DMS153 (cell line): ENCODE results near the gene SMARCC2.
A peak's percentile ranks its signal among the peaks of the same experiment; 100 is the strongest.
"Not testable (repeated sequence)": the region's sequence is repeated elsewhere in the genome, so short reads cannot be mapped to it uniquely, and the experiment has no call there.

Experiments used
- DNase-seq: peaks from one replicate; lab custom pipeline; 2025; lab: John Stamatoyannopoulos, UW

Gene SMARCC2

DNA sequence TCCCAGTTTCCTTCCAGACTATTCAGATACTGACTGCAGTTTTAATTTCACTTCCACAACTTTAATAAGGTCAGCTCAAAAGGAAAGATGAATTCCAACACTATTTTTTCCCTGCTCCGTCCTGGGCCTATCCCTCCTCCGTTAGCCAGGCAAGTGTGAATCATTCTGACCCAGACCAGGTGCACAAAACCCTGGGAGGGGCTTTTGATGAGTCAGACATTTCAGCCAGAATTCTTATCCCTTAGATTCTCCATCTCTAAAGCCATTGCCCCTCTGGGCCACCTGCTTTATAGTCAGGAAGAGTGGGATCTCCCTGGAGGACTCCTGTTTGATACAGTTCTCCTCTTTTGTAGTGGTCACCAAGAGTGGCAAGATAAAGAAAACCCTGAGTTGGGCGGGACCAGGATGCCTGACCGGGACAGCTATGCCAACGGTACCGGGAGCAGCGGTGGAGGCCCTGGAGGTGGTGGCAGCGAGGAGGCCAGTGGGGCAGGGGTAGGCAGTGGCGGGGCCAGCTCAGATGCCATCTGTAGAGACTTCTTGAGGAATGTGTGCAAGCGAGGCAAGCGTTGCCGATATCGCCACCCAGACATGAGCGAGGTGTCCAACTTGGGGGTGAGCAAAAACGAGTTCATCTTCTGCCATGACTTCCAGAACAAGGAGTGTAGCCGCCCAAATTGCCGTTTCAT lies 69.0 kb downstream of the SMARCC2 start:
- no peak for DNase-seq

GRCh38 chr12:56119361-56119796 lies 69.9 kb downstream of the SMARCC2 start:
- peak; percentile 80 for DNase-seq

DNA sequence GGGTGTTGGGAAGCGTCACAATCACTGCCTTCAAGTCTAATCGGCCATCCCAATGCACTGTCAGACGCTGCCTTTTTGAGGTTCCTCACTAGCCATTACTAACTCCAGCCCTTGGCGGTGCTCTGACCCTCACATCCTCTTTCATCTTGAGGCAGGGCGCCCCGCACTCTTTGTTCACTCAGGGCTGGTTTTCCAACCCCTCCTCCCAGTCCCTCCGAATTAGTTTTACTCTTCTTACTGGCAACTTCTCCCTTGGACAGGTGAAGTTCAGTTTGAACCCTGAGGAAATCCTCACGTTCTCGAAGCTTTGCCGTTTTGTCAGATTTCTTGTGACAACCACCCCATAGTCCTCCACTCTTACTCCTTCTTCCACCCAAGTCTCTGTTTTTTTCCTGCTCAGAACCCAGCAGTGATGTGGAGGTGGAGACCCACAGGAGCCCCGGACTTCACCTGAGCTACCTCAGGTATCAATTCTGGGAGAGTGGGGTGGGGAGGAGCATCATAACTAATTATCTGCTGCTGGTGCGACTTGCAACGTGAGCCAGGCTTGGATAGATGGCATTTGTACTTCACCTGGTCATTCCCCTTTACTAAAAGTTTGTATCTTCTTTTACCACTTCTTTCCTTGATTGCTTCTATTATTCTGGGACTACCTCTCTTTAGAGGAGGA lies 70.5 kb downstream of the SMARCC2 start:
- DNase-seq = no peak

DNA sequence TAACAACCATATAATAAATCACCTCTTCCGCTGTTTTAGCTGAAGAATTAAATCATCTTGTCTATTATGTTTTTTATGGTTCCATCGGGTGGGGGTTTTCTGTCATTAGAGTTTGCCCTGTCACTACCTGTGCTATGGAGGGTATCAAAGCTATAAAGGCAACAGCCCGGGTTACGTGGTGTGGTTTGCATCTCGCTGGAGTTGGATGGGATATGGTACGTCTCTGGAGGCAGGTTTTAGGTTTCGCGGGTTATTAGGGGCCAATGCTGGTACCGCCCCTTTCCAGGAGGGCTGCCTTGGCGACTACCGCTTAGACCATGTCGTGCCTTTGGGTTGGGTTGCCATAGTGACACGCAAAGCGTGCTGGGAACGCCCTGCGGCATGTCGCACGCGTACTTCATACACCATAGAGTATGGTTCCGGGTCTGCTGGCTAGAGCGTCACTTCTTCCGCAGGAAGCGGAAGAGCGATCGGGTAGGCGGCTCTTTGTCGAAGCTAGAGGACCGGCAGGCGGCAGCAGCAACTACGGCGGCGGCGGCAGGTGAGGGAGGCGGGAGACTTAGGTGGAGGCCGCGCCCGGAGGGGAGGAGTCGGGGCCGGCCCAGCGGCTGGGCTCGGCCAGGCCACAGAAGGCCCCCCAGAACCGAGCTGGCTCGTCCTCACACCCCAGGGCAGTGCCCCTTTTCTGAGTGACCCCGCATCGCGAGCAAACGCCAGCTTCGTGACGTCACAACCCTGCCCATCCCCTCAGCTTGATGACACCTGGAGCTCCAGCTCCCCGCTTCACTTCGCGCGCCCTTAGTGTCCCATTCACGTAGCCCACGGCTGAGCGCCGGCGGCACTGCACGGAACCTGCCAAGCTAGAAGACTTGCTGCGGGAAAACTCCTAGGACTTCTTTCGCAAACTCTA lies 71.2 kb downstream of the SMARCC2 start, which contains the start of gene ZC3H10:
ZC3H10 (plus strand) TSS at position 489 of the 910 bp plus-strand sequence. CDS start 2,297 bp downstream, outside the sequence.
- peak; percentile 99 for DNase-seq

DNA sequence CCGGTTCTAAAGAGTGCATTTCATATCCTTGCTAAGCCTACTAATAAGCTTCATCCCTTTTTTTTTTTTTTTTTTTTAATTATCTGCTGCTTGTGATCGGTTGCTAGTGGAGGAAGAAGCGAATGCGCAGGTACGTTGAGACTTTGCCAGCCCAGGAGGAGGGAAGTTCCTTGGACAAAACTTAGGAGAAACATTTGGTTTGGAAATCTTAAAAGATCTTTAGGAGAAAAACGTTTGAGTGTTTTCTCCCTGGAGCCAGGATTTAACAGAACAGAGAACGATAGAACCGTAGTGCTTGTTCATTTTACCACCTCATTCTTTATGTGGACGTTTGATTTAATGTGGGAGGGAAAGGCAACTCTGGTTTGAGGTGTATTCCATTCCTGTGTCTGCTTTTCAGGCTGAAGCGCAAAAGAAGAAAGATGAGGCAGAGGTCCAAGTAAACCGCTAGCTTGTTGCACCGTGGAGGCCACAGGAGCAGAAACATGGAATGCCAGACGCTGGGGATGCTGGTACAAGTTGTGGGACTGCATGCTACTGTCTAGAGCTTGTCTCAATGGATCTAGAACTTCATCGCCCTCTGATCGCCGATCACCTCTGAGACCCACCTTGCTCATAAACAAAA lies 72.1 kb downstream of the SMARCC2 start:
- DNase-seq = not testable (repeated sequence)

DNA sequence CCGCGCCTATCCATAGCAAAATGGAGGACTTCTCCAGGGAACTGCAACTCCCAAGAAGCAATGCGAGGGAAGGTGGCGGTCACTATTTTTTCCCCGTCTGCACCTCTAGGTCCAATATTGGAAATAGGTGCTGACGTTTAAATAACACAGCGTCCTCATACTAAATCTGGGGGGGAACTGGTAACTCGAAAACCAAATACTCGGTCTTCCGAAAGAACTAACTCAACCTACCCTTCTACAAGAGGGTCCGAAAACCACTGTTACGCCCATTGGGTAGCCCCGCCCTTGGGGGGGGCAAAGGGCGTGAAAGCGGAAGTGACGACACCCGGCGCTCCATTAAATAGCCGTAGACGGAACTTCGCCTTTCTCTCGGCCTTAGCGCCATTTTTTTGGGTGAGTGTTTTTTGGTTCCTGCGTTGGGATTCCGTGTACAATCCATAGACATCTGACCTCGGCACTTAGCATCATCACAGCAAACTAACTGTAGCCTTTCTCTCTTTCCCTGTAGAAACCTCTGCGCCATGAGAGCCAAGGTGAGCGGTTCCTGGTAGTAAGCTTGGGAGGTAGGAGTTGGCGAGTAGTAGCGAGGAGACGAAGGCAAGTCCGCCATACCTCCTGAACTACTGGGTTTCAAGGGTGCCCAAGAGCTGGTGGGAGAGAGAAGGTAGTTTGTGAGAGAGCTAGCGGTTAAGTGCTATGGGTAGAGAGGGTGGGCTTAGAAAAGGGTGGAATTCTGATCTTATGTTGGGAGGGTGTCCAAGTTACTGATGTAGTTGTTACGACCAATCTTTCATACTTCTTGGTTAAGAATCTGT lies 72.8 kb downstream of the SMARCC2 start, which contains the start of gene RPL41:
RPL41 (plus strand) TSS at position 367 of the 815 bp plus-strand sequence.
- DNase-seq = peak; percentile 90

GRCh38 chr12:56115329-56115728 lies 74.0 kb downstream of the SMARCC2 start:
- no peak for DNase-seq

DNA sequence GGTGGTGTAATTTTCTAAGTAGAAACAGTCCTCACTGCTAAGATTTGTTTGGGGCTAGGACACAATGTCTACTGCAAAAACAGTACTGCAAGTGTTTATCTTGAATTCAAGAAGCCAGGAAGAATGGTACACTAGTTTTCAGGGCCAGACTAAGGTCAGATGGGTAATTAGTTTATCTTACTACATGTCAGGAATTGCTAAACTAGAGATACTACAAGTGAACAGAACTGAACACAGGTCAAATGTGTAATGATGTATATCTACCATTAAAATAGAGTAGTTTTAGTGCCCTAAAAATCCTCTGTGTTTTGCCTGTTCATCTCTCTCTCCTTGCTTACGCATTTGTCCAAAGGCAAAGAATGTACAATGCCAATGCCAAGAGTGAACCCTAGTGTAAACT lies 75.2 kb downstream of the SMARCC2 start:
- no peak for DNase-seq
